NOMO-1 (cell line): ENCODE measurements around the gene CD19.
"Not testable (repeated sequence)": the region's sequence is repeated elsewhere in the genome, so short reads cannot be mapped to it uniquely, and the experiment has no call there.

Experiments
- DNase-seq, 2 experiments: peaks; one replicate each; lab custom pipeline; 2025; ENCODE audit not compliant: unreplicated experiment in 2 of 2; lab: John Stamatoyannopoulos, UW

The CD19 gene

GRCh38 chr16:28905800-28906372, 25.9 kb upstream of the CD19 start:
- DNase-seq = no peak

GRCh38 chr16:28910086-28911031, 21.4 kb upstream of the CD19 start:
- DNase-seq = no peak

GRCh38 chr16:28912558-28912957, 19.2 kb upstream of the CD19 start:
- no peak for DNase-seq

- DNase-seq = no peak
Measured at GRCh38 chr16:28913946-28914724, 17.6 kb upstream of the CD19 start.

- no peak for DNase-seq
Measured at GRCh38 chr16:28915181-28915580, 16.6 kb upstream of the CD19 start.

- DNase-seq = no peak
Measured at GRCh38 chr16:28917095-28917494, 14.7 kb upstream of the CD19 start.

GRCh38 chr16:28918698-28919097, 13.1 kb upstream of the CD19 start:
- no peak for DNase-seq

- no peak for DNase-seq
Measured at GRCh38 chr16:28923231-28923587, 8.6 kb upstream of the CD19 start.

- peak; percentile 87 to 91 for DNase-seq
Measured at GRCh38 chr16:28923652-28924398, 7.9 kb upstream of the CD19 start.

- DNase-seq = no peak
Measured at GRCh38 chr16:28924399-28924761, 7.4 kb upstream of the CD19 start.

- peak; percentile 89 to 91 for DNase-seq
Measured at GRCh38 chr16:28924762-28925385, 6.9 kb upstream of the CD19 start, which contains the start of gene RABEP2. TSS of gene RABEP2 (minus strand) at chr16:28925238. CDS start at chr16:28925163, 75 bp downstream.

GRCh38 chr16:28925386-28926228, 6.2 kb upstream of the CD19 start:
- DNase-seq = peak; percentile 82 to 85

- not testable (repeated sequence) for DNase-seq
Measured at GRCh38 chr16:28926284-28926683, 5.5 kb upstream of the CD19 start.

- no peak for DNase-seq
Measured at GRCh38 chr16:28927815-28928214, 4.0 kb upstream of the CD19 start.

GRCh38 chr16:28930203-28930602, 1.6 kb upstream of the CD19 start:
- DNase-seq = no peak

- DNase-seq = peak; percentile 8 to 14
Measured at GRCh38 chr16:28930652-28931051, 1.1 kb upstream of the CD19 start.

GRCh38 chr16:28932339-28933141, 769 bp downstream of the CD19 start:
- DNase-seq = no peak

GRCh38 chr16:28933171-28933570, 1.4 kb downstream of the CD19 start:
- no peak for DNase-seq

- peak in 1 of 2 experiments; percentile 4 for DNase-seq
Measured at GRCh38 chr16:28935346-28935745, 3.6 kb downstream of the CD19 start.
